Measurements from ENCODE around the gene BRWD1.

- TF ChIP-seq CTCF (optimal IDR thresholded peaks at IDR 0.05 in 1 of 3, IDR thresholded peaks at IDR 0.05 in 1 of 3, conservative IDR thresholded peaks at IDR 0.05 in 1 of 3; ENCODE audit: extremely low read depth in 1 of 3, insufficient read depth in 2 of 3, low read length in 3 of 3) (no peak), EZH2 (IDR thresholded peaks at IDR 0.05; ENCODE audit: low read length) (no peak)
Measured at GRCh38 chr21:39164523-39164922, 148.9 kb downstream of the BRWD1 start.

All from keratinocyte (primary cell).